ENCODE data around the gene MAP3K8. TPM values are rescaled to one million over a fixed set of nuclear protein-coding genes. Genes with fewer than 3 reads are reported as not detected.

MAP3K8 gene
- total RNA-seq, 6 donors from 2014 or later = 32.5 to 71.2 (median 42.8) TPM

- H3K4me3 ChIP-seq = no peak overlapping the region
- WGBS, 2 donors = 87 to 93% methylated on average over 3 of the region's 3 CpGs
- DNase-seq (no peak), ATAC-seq (ENCODE audit: low FRiP score in 2 of 2) (no peak)
- no peaks in the 10 kb centered on the region for H3K9me3 ChIP-seq
- peaks cover 52 to 77% (median 70%) of the 10 kb centered on the region in 4 donors for H3K4me1 ChIP-seq
- TF ChIP-seq EP300 (IDR thresholded peaks at IDR 0.05) = no peak
- no peak for TF ChIP-seq CTCF (IDR thresholded peaks at IDR 0.05)
- peak in 1 of 2 donors; percentile 13 for TF ChIP-seq POLR2AphosphoS5 (IDR thresholded peaks at IDR 0.05)
- peak overlapping the region in 2 of 4 donors; percentile 1 to 38 for H3K27ac ChIP-seq
- no peaks in the 10 kb centered on the region for H3K27me3 ChIP-seq
- H3K36me3 ChIP-seq = peaks cover 12 to 95% (median 39%) of the 10 kb centered on the region in 4 donors
These were observed 9.1 kb downstream of the MAP3K8 start for GRCh38 chr10:30443049-30443448.

- Histone ChIP-seq H3K27me3 (no peaks in the 10 kb centered on the region), H3K4me3 (no peak overlapping the region), H3K27ac (peak overlapping the region; percentile 13 to 65 (median 47)), H3K36me3 (peaks cover 30 to 96% (median 50%) of the 10 kb centered on the region in 4 donors), H3K4me1 (peaks cover 28 to 51% (median 45%) of the 10 kb centered on the region in 4 donors), H3K9me3 (no peaks in the 10 kb centered on the region)
- TF ChIP-seq POLR2AphosphoS5 (IDR thresholded peaks at IDR 0.05) (no peak), EP300 (IDR thresholded peaks at IDR 0.05) (no peak), CTCF (IDR thresholded peaks at IDR 0.05) (no peak), POLR2A (IDR thresholded peaks at IDR 0.05) (no peak)
- DNase-seq = no peak
- ATAC-seq (ENCODE audit: low FRiP score in 2 of 2) = peak in 1 of 2 donors; percentile 40
- 19 to 44% methylated on average over 2 of the region's 2 CpGs for WGBS, 2 donors
These were observed 11.7 kb downstream of the MAP3K8 start for GRCh38 chr10:30445711-30446110.

DNA sequence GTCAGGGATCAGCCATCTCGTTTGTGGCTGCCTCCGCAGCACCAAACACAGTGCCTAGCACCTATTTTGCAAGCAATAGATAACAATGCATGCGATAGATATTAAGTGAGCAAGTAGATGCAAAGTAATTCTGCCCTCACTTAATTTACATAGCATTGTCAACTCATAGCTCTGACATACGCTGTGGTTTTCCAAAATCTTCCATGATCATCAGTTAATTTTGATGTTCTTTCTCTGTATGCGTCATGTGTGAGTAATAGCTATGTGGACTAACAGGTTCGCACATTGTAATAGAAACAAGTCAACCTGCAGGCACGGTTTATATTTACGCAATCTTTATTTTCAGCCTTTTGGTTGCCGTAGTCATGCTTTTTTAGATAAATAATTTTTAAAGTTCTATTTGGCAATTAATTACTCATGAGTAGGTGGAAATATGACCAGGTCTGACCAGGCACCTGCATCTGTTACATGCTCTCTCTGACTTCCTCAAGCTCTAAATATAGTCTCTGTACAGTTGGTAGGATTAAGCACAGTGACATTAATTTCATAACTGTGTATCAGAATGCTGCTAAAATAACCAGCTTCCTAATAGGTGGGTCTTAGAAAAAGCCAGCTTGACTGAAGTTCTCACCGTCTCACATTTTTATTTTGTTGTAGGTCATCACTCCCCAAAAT lies 13.3 kb downstream of the MAP3K8 start:
- no peaks in the 10 kb centered on the region for H3K27me3 ChIP-seq
- H3K9me3 ChIP-seq = no peaks in the 10 kb centered on the region
- TF ChIP-seq POLR2A (IDR thresholded peaks at IDR 0.05) (no peak), POLR2AphosphoS5 (IDR thresholded peaks at IDR 0.05) (no peak), CTCF (IDR thresholded peaks at IDR 0.05) (no peak), EP300 (IDR thresholded peaks at IDR 0.05) (no peak)
- WGBS, 2 donors = 76% methylated on average over 10 of the region's 10 CpGs
- ATAC-seq (ENCODE audit: low FRiP score in 2 of 2) (no peak), DNase-seq (no peak)
- H3K36me3 ChIP-seq = peaks cover 44 to 96% (median 58%) of the 10 kb centered on the region in 4 donors
- no peak overlapping the region for H3K4me3 ChIP-seq
- H3K27ac ChIP-seq = no peak overlapping the region
- H3K4me1 ChIP-seq = peaks cover 14 to 37% (median 29%) of the 10 kb centered on the region in 4 donors

GRCh38 chr10:30448092-30448491 lies 14.1 kb downstream of the MAP3K8 start:
- no peak for TF ChIP-seq POLR2AphosphoS5 (IDR thresholded peaks at IDR 0.05)
- no peak for TF ChIP-seq CTCF (IDR thresholded peaks at IDR 0.05)
- TF ChIP-seq EP300 (IDR thresholded peaks at IDR 0.05) = no peak
- TF ChIP-seq POLR2A (IDR thresholded peaks at IDR 0.05) = no peak
- Histone ChIP-seq H3K4me1 (peaks cover 11 to 33% (median 25%) of the 10 kb centered on the region in 4 donors), H3K9me3 (no peaks in the 10 kb centered on the region), H3K27me3 (no peaks in the 10 kb centered on the region), H3K36me3 (peaks cover 45 to 96% (median 57%) of the 10 kb centered on the region in 4 donors), H3K4me3 (no peak overlapping the region), H3K27ac (no peak overlapping the region)
- no peak for DNase-seq
- WGBS, 2 donors = 89 to 100% methylated on average over 1 of the region's 1 CpG
- no peak for ATAC-seq (ENCODE audit: low FRiP score in 2 of 2)

All from upper lobe of left lung (tissue), 6 donors.